AG09319 (cell line): ENCODE data around the gene CHMP4A.

Experiments used
- DNase-seq: peaks from one replicate; pipeline ENCODE4 v3.0.0-alpha.2; 2010; ENCODE audit warnings: low read depth; ENCODE audit errors: extremely low read depth
- CTCF ChIP-seq: IDR thresholded peaks from 2 replicates; pipeline ENCODE4 v1.5.1; 2011; ENCODE audit warnings: low read depth, mild to moderate bottlenecking, inconsistent platforms, low read length, moderate library complexity

Gene CHMP4A

GRCh38 chr14:24258548-24259265, 45.4 kb upstream of the CHMP4A start:
- TF ChIP-seq CTCF = no peak

GRCh38 chr14:24258119-24258518, 44.8 kb upstream of the CHMP4A start:
- no peak for DNase-seq
- TF ChIP-seq CTCF = no peak

More at GRCh38 chr14:24258548-24259265, 45.4 kb upstream of the CHMP4A start:
- no peak for DNase-seq

- TF ChIP-seq CTCF = no peak
- DNase-seq = no peak
Observed at GRCh38 chr14:24256960-24257359, 43.7 kb upstream of the CHMP4A start.

- DNase-seq = no peak
- TF ChIP-seq CTCF = no peak
Observed at GRCh38 chr14:24255931-24256711, 42.8 kb upstream of the CHMP4A start.

GRCh38 chr14:24255438-24255837, 42.1 kb upstream of the CHMP4A start:
- no peak for TF ChIP-seq CTCF
- no peak for DNase-seq

- no peak for DNase-seq
- TF ChIP-seq CTCF = no peak
Observed at GRCh38 chr14:24254630-24255392, 41.5 kb upstream of the CHMP4A start.
